Lower leg skin (tissue), 4 donors: ENCODE data around the gene LRRC25. TPM values are rescaled to one million over a fixed set of nuclear protein-coding genes. Genes with fewer than 3 reads are reported as not detected.
A peak's percentile ranks its signal among the peaks of the same experiment; 100 is the strongest.
"Not testable (repeated sequence)": the region's sequence is repeated elsewhere in the genome, so short reads cannot be mapped to it uniquely, and the experiment has no call there.

ENCODE experiments used
- DNase-seq, 2 donors: peaks; one replicate each; pipeline ENCODE4 v3.0.0-alpha.2; 2019; ENCODE audit warnings: low spot score in 2 of 2
- H3K4me3 ChIP-seq: fragments of 200-600 bp; sonication (generic); 2 replicates; pipeline ENCODE4 v1.5.1; 2017; ENCODE audit warnings: mild to moderate bottlenecking, low read depth; ENCODE audit not compliant: poor library complexity, severe bottlenecking
- CTCF ChIP-seq, 3 donors: fragments of 450-650 bp; IDR thresholded peaks; one replicate each; pipeline ENCODE4 v1.5.1; 2016; ENCODE audit warnings: antibody characterized with exemption in 3 of 3, mild to moderate bottlenecking in 3 of 3, moderate library complexity in 2 of 3
- POLR2A ChIP-seq, 2 donors: fragments of 450-650 bp; IDR thresholded peaks; one replicate each; pipeline ENCODE4 v1.6.1; 2016 to 2017; ENCODE audit warnings: antibody characterized with exemption in 2 of 2, mild to moderate bottlenecking in 1 of 2, moderate library complexity in 1 of 2
- WGBS, 2 donors: methylation state at CpG; one replicate each; pipeline ENCODE4 v1.1.5; 2018; 5-methylcytosine and 5-hydroxymethylcytosine counted together
- intact Hi-C: fragments of 100-400 bp; cut with DNase I; formaldehyde crosslinking; loops from one replicate; pipeline ENCODE4 v1.15.0; 2023; ENCODE audit warnings: low total_unique reads
- total RNA-seq, 4 donors: library from RNA; depleted of rRNA; stranded (reverse); fragments of >200 nt; gene quantifications; one replicate each; pipeline ENCODE4 v1.1.0, GENCODE V29; 2016

LRRC25 gene
- total RNA-seq, 4 donors from 2014 or later, result 1.2 to 3.4 (median 2.2) TPM; not detected in 1

GRCh38 chr19:18388100-18388959, 9.1 kb downstream of the LRRC25 start:
- intact Hi-C loops, result no loop called here
- no peak overlapping the region for H3K4me3 ChIP-seq
- peak; percentile 63 to 96 for DNase-seq
- TF ChIP-seq CTCF (IDR thresholded peaks at IDR 0.05) (peak in 2 of 3 donors; percentile 86 to 93), POLR2A (IDR thresholded peaks at IDR 0.05) (no peak)
- WGBS, 2 donors, result 16 to 18% methylated on average over 34 to 37 of the region's 86 CpGs

GRCh38 chr19:18386543-18387271, 10.7 kb downstream of the LRRC25 start:
- 48 to 50% methylated on average over 13 to 14 of the region's 14 CpGs for WGBS, 2 donors
- DNase-seq, result peak; percentile 62 to 88

GRCh38 chr19:18385675-18386542, 11.5 kb downstream of the LRRC25 start, which contains the start of gene GDF15:
GDF15 (plus strand) TSS chr19:18386158; CDS start chr19:18386190, 32 bp downstream.
- DNase-seq, result peak; percentile 55 to 93
- intact Hi-C loops, result no loop called here
- no peak within 1 kb of the TSS for H3K4me3 ChIP-seq
- WGBS, 2 donors, result 33 to 55% methylated on average over 15 to 33 of the region's 33 CpGs
- no peak for TF ChIP-seq CTCF (IDR thresholded peaks at IDR 0.05)
- TF ChIP-seq POLR2A (IDR thresholded peaks at IDR 0.05), result no peak

More at GRCh38 chr19:18386543-18387271, 10.7 kb downstream of the LRRC25 start:
- H3K4me3 ChIP-seq, result no peak overlapping the region
- intact Hi-C loops, result no loop called here
- TF ChIP-seq CTCF (IDR thresholded peaks at IDR 0.05), result no peak
- no peak for TF ChIP-seq POLR2A (IDR thresholded peaks at IDR 0.05)

DNA sequence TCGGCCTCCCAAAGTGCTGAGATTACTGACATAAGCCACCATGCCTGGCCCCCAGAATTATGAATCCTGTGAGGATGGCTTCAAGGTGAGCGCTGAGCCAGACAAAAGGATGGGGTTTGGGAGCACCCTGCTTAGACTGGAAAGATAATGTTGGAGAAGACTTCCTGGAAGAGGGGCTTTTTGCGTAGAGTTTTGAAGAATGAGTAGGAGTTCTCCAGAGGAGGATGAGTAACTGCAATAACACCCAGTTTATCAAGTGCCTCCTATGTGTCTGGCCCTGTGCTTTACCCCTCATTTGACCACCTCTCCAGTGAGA, 12.1 kb downstream of the LRRC25 start:
- no peak for DNase-seq
- TF ChIP-seq CTCF (IDR thresholded peaks at IDR 0.05) (no peak), POLR2A (IDR thresholded peaks at IDR 0.05) (no peak)
- WGBS, 2 donors, result 73 to 85% methylated on average over 3 of the region's 3 CpGs
- intact Hi-C loops, result no loop called here
- no peak overlapping the region for H3K4me3 ChIP-seq

- intact Hi-C loops, result no loop called here
- no peak for DNase-seq
- TF ChIP-seq CTCF (IDR thresholded peaks at IDR 0.05) (no peak), POLR2A (IDR thresholded peaks at IDR 0.05) (no peak)
- 77 to 83% methylated on average over 7 of the region's 7 CpGs for WGBS, 2 donors
- no peak overlapping the region for H3K4me3 ChIP-seq
These were observed 12.6 kb downstream of the LRRC25 start for GRCh38 chr19:18384775-18385174.

DNA sequence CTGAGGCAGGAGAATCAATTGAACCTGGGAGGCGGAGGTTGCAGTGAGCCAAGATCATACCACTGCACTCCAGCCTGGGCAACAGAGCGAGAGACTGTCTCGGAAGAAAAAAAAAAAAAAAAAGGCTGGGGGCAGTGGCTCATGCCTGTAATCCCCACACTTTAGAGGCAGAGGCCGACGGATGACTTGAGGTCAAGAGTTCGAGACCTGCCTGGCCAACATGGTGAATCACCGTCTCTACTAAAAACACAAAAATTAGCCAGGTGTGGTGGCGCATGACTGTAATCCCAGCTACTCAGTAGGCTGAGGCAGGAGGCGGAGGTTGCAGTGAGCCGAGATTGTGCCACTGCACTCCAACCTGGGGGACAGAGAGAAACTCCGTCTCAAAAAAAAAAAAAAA, 13.8 kb downstream of the LRRC25 start:
- 87 to 91% methylated on average over 11 of the region's 11 CpGs for WGBS, 2 donors
- DNase-seq, H3K4me3 ChIP-seq, intact Hi-C loops: not testable (repeated sequence)
